Right renal pelvis (tissue), 4 donors: Measurements from ENCODE around the gene KANK2. TPM values are rescaled to one million over a fixed set of nuclear protein-coding genes. Genes with fewer than 3 reads are reported as not detected.
"Not testable (repeated sequence)": the region's sequence is repeated elsewhere in the genome, so short reads cannot be mapped to it uniquely, and the experiment has no call there.

Source experiments
- DNase-seq, 4 donors: peaks; one replicate each; pipeline ENCODE4 v3.0.0-alpha.2; 2013; ENCODE audit warnings: low read depth in 4 of 4, low spot score in 3 of 4, missing footprints in 1 of 4
- polyA plus RNA-seq, 4 donors: library from polyadenylated mRNA; unstranded; fragments of 120-200 nt; gene quantifications; one replicate each; pipeline ENCODE4 v1.2.1, GENCODE V29; 2013; ENCODE audit not compliant: insufficient read length in 4 of 4

The KANK2 gene
- polyA plus RNA-seq, 4 donors: 119 to 127 (median 123) TPM

DNA sequence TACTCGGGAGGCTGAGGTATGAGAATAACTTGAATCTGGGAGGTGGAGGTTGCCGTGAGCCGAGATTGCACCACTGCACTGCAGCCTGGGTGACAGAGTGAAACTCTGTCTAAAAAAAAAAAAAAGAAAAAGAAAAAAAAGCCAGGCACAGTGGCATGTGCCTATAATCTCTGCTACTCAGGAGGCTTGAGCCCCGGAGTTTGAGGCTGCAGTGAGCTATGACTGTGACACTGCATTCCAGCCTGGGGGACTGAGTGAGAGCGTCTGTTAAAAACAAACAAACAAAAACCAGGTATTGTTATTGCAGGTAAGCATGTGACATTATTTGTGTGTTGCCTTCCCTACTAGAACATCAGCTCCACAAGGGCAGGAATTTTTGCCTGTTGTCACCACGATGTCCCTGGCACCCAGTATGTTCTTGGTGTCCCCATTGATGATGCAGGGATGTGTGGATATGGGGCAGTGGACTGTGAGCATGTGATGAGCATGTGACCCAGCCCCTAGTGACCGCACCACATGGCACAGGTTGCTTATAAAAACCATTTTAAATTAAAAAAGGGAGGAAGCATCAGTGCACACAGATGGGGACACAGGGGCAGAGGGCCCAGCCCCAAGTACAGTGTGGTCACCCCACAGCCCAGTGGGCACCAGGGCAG is 1.6 kb upstream of the KANK2 start:
- no peak for DNase-seq

DNA sequence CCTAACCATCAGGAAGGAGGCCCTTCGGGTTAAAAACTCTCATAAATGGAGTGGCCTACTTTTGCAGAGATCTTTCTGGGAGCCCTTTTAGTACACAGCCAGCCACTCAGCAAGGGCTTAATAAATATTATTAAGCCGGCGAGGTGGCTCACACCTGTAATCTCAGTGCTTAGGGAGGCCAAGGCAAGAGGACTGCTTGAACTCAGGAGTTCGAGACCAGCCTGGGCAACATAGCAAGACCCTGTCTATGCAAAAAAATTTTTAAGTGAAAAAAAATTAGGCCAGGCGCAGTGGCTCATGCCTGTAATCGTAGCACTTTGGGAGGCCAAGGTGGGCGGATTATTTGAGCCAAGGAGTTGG is 810 bp upstream of the KANK2 start:
- no peak for DNase-seq

DNA sequence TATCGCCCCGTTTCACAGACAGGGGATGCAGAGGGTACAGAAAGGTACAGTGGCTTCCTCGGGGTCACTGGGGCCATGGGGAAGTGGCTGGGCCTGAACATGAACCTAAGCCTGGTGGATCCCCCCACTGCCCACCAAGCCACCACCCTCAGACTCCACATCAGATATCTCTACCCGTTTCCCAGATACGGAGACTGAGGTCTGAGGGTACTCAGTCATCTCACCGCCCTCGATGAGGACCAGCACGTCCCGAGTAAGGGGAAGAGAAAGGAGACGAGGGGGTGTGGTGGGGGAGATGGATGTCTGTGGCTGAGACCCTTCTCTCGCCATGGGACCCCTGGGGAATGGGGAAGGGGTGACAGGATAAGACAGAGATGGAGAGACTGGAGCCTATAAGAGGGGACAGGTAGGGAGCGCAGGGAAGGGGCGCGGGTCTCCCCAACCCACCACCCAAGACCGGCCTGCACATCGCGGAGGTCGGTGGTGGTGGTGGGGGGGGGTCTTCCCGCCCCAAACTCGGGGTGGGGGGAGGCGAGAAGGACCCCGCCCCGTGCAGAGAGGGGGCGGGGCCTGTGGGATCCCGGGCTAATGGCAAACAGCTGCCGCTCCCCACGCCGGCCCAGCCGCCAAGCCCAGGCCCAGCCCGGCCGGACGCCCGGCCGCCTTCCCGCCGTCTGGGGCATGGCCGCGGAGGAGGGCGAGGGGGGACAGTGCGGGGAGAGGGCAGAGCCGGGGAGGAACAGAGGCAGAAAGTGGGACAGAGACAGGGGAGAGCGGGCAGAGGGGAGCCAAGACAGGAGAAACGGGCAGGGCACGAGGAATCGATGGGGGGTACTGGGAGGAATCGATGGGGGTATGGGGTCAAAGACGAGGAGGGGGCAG is 698 bp downstream of the KANK2 start:
- DNase-seq: peak in 1 of 4 donors; percentile 32

DNA sequence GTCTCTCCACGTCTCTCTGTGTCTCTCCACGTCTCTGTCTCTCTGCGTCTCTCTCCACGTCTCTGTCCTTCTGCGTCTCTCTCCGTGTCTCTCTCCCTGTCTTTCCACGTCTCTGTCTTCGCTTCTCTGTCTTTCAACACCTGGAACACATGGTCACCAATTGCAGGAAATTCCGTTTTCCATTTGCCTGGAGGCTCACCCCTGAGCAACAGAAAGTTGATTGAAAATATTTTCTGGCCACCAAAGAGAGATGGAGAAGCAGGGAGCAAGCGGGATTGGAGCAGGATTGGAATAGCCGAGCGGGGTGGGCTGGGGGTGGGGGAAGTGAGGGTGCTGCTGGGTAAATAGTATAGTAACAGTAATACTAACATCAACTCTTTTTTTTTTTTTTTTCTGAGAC is 1.7 kb downstream of the KANK2 start:
- no peak for DNase-seq

DNA sequence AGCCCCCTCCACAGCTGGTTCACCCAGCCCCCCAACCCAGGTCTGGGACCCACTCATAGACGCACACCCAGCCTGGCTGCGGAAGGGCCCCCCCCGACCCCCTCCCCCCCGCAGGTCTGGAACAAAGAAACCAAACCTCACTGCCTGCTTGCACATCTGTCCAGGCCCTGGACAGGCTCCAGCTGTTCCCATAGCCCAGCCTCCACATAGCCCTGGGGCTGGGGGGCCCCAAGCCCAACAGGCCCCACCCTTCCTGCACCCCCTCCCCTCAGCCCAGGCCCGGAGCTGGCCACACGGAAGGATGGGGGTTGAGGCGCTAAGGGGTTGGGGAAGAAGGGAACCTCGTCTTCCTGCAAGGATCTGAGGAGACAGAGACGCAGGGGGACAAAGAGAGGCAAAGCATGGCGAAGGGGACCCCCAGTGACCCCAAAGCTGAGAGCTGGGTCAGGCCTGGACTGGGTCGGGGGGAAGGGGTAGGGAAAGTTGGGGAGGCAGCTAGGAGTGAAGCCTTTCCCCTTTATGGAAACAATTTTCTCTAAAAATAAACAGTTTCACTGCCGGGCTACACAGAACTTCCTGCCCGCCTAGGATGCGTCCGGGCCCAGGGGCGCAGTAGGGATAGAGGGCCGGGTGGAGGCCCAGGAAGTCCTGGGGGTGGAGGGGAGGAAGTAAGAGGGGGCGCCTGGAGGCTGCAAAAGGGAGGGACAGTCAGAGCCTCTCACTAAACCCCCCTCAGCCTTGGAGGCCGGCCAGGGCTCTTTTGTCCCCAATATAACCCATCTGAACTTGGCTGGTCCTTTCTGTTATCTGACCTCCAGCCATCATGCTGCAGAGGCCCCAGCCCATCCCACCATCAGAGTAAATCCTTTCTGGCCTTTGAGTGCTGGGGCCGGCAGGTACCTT is 2.4 kb downstream of the KANK2 start:
- DNase-seq: peak; percentile 39 to 64 (median 52)

DNA sequence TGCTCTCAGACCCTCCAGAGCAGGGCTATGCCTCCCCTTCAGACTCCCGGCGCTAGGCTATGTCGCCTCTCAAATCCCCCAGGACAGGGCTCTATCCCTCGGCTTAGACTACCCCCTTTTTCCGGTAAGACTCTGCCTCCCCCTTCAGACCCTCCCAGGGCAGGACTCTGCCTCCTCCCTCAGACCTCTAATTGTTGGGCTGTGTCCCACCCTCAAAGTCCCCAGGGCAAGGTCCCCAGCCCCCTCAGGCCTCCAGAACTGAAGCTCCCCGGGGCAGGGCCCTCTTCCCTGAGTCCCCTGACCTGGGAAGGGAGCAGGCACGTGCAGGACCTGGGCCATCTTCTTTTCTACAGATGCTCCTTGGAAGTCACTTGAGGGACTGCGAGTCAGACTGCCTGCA is 3.2 kb downstream of the KANK2 start:
- no peak for DNase-seq

DNA sequence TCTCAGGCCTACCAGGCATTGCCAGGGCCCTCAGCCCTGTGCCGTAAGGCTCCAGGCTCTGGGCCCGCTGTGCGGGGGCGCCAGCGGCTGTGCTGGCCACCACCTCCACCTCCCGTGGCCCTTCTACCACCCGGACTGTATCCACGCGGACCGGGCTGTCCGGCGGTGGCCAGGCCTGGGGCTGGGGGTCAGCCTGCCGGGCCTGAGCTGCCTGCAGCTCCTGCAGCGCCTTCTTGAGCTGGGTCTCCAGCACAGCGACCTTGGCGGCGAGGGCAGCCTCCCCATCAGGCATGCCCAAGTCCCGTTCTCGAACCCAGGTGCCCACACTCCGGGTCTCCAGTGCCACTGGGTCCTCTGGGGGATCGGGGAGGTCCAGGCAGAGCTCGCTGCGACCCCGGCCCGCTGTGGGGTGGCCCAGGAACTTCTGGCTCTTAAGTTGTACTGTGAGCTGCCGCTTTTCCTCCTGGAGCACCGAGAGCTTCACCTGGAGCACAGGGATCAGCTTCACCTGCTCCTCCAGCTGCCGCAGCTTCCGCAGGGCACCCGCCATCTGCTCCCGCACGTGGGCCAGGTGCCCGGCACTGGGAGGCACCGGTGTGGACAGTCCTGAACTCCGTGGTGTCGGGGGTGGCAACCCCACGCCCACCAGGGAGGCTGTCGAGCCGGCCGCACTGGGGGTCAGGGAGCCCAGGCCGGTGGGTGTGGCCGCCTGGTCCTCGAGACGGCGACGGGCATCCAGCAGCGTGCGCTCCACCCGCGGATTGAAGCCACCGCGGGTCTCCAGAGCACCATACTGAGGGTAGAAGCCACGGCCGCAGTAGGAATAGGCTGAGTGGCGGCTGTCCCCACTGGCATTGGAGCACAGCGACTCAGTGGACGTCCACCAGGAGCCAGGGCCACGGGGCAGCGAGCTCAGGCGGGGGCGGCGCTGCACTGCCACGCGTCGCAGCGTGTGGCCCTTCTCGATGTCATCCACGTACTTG is 4.1 kb downstream of the KANK2 start:
- DNase-seq: no peak

DNA sequence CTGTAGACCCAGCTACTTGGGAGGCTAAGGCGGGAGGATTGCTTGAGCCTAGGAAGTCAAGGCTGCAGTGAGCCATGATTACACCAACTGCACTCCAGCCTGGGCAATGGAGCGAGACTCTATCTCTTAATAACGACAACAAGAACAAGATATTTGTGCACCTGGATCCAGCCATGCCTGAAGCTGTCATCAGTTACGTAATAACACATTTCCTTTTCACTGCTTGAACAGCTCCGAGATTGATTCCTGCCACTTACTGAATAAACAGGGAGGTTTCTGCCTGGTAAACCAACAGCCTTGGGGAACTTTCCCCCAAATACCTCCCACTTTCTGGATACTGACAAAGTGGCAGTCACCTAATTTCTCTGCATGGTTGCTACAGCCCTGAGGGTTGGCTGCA is 5.4 kb downstream of the KANK2 start:
- DNase-seq: no peak

DNA sequence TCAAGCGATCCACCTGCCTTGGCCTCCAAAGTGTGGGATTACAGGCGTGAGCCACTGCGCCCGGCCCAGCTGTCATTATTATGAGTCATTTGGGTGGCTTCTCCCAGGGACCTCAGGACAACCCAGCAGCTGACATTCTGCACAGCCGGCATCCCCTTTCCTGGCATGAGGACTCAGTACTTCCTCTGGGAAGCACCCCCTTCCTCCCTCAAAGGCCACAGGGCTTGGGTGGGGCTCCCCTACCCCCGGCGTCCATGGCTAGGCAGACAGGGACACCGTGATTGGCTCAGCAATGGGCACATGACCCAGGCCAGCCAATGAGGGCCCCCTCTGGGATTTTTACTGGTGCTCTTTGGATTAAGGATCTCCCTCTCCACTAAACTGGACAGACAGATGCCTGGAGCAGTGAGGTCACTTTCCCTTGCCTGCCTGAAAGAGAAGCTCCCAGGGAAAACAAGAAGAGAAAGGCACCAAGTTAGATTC is 6.0 kb downstream of the KANK2 start:
- no peak for DNase-seq

DNA sequence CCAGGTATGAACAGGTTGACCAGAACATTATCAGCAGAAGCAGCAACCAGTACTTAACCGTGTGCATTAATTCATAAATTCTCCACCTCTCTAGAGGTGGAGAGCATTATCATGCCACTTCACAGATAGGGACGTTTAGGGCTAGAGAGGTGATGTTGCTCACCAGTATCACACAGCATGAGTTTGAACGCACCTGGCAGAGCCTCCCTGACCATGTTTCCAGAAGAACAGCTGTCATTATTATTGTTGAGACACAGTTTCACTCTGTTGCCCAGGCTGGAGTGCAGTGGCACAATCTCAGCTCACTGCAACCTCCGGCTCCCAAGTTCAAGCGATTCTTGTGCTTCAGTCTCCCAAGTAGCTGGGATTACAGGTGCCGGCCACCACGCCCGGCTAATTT is 6.8 kb downstream of the KANK2 start:
- DNase-seq: no peak

DNA sequence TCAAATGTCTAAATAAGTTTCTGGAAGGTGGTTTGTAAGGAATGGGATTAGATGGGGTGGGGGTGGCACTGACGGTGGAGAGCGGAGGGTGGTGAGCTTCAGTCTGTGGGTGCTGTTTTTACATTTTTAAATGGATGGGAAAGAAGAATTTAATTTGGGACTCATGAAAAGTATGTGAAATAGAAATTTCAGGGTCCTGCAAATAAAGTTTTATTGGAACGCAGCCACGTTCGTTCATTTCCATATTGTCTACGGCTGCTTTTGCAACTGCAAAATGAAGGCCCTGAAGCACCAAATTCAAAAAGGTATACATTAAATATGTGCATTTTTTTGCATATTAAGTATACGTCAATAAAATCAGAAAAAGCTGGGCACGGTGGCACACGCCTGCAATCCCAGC is 9.9 kb downstream of the KANK2 start:
- DNase-seq: no peak

DNA sequence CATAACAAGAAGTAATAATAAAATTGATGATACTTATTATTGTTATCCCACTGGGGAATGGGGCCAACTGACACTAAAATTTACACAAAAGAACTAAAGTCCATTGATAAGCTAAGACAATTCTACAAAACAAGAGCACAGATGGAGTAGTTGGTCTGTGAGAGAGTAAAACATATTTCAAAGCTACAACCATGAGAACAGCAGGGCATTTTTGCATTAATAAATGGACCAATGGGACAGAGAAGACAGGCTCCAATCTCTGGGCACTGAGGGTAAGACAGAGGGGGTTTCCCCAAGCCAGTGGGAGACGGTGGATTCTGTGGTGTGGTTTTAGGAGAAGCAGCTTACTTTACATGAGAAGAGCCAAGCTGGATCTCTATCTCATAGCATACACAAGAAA is 14.4 kb downstream of the KANK2 start:
- DNase-seq: no peak

DNA sequence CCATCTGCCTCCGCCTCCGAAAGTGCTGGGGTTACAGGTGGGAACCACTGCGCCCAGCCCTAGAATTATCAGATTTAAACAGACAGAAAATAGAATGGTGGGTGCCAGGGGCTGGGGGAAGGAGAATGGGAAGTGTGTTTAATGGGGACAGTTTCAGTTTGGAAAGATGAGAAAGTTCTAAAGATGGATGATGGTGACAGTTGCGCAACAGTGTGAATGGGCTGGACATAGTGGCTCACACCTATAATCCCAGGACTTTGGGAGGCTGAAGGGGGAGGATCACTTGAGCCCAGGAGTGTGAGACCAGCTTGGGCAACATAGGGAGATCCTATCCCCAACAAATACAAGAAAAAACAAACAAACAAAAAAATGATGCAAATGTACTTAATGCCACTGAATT is 15.9 kb downstream of the KANK2 start:
- no peak for DNase-seq

DNA sequence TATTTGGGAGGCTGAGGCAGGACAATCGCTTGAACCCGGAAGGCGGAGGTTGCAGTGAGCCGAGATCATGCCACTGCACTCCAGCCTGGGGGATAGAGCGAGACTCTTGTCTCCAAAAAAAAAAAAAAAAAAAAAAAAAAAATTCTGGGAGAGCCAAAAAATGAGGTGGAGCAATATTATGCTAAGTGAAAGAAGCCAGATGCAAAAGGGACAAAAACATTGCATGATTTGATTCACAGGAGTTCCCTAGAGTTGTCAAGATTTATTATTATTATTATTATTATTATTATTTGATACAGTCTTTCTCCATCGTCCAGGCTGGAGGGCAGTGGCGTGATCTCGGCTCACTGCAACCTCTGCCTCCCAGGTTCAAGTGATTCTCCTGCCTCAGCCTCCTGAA is 16.4 kb downstream of the KANK2 start:
- DNase-seq: not testable (repeated sequence)

DNA sequence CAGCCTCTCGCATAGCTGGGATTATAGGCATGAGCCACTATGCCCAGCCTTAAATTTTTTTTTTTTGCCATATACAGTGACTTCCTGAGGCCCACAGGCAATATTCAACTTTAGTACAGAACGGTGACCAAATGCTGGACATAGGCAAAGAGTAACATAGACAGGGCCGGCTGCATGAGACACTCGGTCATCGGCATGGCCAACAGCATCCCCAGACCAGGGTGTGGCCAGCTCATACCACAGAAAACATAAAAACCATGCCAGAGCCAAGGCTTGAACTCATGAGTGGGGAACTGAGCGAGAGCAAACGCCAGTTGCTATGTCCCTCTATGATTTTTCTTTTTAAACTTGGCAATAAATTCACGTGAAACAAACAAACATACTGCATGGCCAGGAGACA is 17.0 kb downstream of the KANK2 start:
- no peak for DNase-seq

DNA sequence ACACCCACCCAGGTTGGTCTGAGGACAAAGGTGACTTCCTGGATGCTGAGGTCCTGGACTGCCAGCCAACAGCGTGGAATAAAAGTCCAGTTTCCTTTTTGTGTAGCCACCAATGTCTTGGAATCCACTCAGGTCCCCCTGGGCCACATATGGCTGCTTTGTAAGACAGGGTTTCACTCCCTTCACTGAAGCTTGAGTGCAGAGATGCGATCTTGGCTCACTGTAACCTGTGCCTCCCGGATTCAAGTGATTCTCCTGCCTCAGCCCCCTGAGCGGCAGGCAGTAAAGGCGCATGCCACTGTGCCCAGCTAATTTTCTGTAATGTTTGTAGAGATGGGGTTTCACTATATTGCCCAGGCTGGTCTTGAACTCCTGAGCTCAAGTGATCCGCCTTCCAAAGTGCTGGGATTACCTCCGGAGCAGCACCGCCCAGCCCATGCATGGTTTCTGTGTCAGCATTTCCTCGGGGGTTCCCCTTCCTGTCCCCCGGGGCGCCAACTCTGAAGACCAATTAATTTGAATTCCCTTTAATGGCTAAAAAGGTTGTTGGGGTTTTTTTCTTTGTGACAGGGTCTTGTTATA is 17.5 kb downstream of the KANK2 start:
- DNase-seq: no peak

DNA sequence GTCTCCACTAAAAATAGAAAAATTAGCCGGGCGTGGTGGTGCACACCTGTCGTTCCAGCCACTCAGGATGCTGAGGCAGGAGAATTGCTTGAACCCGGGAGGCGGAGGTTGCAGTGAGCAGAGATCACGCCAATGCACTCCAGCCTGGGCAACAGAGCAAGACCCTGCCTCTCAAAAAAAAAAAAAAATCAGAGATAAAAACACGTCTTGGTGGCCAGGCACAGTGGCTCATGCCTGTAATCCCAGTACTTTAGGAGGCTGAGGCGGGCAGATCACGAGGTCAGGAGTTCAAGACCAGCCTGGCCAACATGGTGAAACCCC is 18.2 kb downstream of the KANK2 start:
- DNase-seq: not testable (repeated sequence)

DNA sequence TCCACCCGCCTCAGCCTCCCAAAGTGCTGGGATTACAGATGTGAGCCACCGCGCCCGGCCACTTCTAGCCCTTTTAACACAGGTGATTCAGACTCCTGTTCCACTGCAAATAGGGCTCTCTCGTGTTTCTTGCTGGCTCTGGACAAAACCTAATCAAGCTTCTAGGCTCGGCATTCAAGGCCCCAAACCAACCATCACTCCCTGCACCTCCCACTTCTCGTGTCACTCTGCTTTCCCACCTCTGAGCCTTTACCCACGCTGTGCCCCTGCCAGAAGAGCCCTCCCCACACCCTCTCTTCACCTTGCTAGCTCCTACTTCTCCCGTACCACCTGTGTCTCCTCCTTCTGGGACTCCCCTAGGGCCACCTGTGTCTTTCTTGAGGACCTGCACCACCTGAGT is 19.8 kb downstream of the KANK2 start:
- DNase-seq: no peak

DNA sequence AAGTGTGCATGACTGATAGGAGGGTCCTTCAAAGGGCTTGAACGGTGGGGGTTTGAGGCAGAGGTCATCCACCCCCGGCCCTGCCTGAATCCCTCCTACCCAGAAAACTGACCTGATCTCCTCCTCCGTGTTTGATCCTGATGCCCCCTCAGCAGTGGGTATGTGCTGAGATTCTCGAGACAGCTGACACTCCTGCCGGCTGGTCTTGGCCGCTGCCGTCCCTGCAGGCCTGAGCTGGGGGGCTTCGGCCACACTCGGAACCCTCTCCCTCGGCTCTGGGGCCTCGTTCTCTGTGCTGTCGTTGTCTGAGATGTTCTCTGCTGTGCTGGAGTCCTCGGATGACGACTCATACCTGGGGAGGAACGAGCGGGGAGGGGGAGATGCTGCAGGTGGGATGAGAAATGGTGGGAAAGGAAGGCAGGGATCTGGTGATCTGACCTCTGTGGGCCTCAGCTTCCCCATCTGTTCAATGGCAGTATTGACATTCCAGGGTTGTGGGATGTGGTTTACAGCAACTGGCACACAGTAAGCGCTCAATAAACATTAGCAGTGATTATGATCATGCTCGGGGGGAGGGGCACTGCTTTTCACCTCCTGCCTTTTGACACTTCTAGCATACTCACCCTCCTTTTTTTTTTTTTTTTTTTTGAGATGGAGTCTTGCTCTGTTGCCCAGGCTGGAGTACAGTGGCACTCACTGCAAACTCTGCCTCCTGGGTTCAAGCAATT is 20.7 kb downstream of the KANK2 start:
- DNase-seq: no peak
